GM21390 (cell line): Measurements from ENCODE around the gene THADA.
"Not testable (repeated sequence)": the region's sequence is repeated elsewhere in the genome, so short reads cannot be mapped to it uniquely, and the experiment has no call there.

Source experiments
- ATAC-seq: cut with Tn5 transposase; IDR thresholded peaks from one replicate; pipeline ENCODE4 v1.9.1; 2021; ENCODE audit not compliant: unreplicated experiment

THADA gene

GRCh38 chr2:43419876-43420275 lies 176.0 kb downstream of the THADA start:
- ATAC-seq: no peak

DNA sequence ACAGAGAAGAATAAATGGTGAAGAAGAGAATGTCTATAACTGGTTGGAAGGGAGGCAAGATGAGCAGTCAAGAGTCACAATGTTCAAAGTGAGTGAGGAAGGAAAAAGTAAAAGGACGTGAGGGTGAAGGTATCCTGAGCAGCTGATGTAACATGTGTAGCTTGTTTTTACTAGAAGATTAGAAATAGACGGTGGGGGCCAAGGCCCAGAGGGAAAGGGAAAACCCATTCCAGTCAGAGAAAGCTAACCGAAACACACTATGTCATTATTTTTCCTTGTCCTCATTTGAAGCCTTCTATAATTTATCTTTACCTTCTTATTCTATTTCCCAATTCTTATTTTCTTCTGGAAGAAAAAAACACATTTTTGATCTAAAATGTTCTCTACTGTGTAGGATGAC lies 176.6 kb downstream of the THADA start:
- ATAC-seq: no peak

- ATAC-seq: no peak
Measured at GRCh38 chr2:43418680-43419079, 177.2 kb downstream of the THADA start.

GRCh38 chr2:43417300-43417699 lies 178.5 kb downstream of the THADA start:
- ATAC-seq: no peak

GRCh38 chr2:43415592-43415991 lies 180.2 kb downstream of the THADA start:
- ATAC-seq: no peak

DNA sequence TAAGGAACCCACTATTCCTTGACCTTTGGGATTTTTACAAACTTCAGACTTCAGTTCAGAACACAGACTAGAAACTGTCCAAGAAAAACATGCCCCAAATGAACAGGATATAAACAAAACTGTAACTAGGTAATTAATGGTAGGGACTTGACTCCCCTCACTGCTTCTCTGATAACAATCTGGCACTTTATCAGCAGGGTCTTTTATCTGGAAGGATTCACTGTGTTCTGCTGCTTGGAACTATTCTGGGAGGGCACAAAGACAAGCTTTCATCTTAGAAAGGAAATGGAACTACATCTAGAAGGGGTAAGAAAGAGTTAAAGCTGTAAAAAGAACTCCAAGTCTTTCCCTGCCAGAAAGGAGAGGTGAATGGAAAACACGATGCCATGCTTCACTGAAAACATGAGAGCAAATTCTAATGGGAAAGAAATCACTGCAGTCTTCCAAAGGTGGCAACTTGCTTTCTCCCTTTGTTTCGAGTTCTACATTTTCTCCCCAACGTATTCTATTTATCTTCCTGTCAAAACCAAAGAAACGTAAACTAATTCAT lies 181.2 kb downstream of the THADA start:
- ATAC-seq: no peak

- ATAC-seq: no peak
Measured at GRCh38 chr2:43414033-43414432, 181.8 kb downstream of the THADA start.

- ATAC-seq: no peak
Measured at GRCh38 chr2:43412114-43412753, 183.6 kb downstream of the THADA start.

DNA sequence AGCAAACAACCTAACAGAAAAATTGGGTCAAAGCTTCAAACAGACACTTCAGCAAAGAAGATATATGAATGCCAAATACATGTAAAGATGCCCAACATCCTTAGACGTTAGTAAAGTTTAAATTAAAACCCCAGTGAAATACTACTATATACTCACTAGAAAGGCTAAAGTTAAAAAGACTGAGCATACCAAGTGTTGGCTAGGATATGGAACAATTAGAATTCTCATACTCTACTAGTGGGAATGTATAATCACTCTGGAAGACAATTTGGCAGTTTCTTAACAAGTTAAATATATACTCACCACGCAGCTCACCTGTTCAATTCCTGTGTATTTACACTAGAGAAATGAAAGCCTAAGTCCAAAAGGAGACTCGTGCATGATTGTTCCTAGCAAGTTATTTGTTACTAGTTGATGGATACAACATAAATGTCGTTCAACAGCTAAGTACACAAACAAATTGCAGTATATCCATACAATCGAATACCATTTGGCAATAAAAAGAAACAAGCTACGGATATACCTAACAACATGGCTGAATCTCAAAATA lies 185.7 kb downstream of the THADA start:
- no peak for ATAC-seq

DNA sequence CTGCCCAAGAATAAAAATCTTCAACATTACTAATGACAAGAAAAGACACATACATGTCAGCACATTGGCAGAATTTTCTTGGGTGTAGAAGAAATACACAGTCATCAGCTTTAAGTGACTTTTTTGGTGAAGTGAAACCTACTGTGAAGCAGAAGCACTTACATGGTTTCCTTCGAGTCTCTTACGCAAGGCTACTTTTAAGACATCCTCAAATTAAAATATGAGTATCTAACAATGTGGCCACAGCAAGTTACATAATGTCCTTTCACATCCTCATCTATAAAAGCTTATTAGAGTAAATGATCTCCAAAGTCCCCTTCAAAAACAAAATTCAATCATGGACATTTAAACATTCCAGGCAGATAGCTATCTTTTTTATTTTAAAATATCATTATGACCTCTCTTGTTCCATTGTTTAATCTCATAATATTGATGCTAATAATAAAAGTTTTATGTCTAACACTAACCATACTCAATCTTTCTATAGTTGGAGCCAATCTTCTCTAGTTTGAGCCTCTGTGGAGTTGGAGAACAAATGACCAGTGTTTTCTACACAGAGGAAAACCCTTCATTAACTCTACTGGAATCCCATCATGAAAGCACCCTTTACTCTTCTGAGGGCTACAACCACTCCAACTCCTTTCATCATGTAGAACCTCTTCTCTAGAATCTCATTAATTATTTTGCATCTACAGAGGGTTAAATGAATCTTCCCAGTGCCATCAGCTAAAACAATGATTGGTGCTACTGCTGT lies 187.3 kb downstream of the THADA start:
- ATAC-seq: peak; percentile 71

GRCh38 chr2:43407935-43408334 lies 187.9 kb downstream of the THADA start:
- ATAC-seq: peak; percentile 66

GRCh38 chr2:43406651-43407279 lies 189.1 kb downstream of the THADA start:
- no peak for ATAC-seq

DNA sequence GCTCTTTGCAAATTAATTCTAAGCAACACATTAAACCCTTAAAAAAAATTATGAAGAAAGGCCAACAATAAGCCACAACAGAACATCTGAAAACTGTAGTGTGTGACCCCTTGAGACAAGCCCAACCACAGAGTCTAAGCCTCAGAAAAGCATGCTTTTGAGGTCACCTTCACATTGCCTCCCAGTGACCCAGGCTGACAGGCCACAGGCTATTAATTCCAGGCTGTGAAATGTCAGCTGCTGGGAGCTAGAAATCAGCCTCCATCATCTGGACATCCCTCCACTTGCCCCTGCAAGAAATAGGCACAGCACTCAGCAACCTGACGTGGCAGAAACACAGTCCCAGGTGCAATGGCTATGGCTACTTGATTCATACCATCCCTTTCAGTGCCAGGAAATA lies 190.0 kb downstream of the THADA start:
- ATAC-seq: no peak

DNA sequence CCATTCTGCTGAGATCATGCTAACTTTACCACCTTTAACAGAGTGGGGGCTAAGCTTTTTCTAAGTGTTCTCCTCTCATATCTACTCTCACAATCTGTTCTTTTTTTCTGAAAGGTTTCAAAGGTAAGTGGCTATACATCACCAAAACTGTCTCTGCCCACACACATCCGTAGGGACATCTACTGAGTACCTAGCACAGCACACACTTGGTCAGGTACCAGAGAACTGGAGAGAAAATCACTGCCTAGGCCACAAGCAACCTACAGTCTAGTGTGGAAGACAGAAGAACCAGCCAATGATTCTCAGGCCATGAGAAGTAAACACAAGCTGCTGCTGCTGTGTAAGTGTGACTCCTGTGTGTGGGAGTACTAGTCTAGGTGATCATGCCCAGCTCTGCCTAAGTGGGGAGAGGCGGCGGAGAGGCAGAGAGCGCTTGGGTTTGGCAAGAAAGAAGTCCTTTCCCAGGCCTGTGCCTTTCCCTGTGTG lies 193.3 kb downstream of the THADA start:
- peak; percentile 58 for ATAC-seq

DNA sequence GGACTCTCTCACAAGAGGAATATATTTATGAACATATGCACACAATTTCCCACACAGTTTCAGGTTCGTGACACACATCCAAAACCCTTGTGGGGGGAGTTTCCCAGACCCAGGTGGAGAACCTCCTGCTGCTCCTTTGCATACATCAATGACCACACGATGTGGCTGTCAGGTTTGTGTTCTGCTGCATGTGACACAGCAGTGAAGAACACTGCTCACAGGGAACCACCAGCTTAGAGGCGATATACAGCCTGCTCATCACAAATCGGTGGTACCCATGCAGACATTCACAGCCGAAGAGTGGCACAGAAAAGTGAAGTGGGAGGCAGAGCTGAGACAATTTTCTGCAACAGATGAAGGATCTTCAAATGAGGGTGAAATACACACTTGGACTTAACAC lies 193.8 kb downstream of the THADA start:
- peak; percentile 77 for ATAC-seq

DNA sequence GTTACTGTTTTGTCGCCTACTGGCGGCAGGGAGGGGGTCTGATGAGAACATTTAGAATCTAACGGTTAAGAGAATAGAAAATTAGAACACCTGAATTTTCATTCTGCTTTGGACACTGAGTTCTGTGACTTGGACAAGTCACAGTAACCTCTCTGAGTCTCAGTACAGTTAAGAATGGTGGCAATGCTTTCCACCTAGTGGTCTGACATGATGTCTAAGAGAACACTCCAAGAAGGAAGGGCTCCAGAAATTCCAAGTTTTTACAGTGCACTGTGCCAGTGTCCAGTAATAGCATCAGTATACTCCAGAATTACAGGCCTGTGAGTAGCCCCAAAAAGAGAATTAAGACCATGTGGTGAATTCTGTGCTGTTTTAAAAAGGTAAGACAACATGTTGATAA lies 195.3 kb downstream of the THADA start:
- ATAC-seq: no peak

- no peak for ATAC-seq
Measured at GRCh38 chr2:43399515-43400264, 196.1 kb downstream of the THADA start.

DNA sequence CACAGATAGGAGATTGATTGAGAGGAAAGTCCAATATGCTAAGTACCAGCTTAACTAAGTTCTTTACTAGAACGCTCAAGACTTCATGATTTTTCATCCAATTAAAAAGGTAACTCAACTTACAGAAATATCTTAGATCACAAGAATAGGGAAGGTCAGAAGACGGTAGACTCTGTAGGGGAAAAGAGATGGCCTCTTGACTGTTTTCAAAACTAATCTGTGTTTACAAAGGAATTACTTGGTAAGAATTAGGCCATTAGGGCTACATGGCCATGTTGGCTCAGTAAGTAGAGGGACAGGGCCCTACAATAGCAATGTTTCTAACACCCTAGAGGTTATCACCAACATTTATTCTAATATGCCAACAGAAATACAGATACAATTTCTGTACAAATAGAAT lies 196.7 kb downstream of the THADA start:
- ATAC-seq: no peak

GRCh38 chr2:43397821-43398220 lies 198.0 kb downstream of the THADA start:
- ATAC-seq: no peak

GRCh38 chr2:43397411-43397810 lies 198.4 kb downstream of the THADA start:
- ATAC-seq: no peak

DNA sequence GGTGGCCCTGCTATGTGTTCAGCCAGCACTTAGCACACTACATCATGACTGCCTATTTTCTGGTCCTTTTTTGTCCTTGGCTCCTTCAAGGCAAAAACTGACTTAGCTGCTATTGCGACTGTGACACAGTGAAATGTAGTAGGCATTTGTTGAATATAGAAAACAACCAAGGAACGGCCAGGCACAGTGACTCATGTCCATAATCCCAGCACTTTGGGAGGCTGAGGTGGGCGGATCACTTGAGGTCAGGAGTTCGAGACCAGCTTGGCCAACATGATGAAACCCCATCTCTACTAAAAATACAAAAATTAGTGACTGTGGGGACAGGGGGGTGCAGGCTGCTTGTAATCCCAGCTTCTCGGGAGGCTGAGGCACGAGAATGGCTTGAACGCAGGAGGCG lies 199.5 kb downstream of the THADA start:
- not testable (repeated sequence) for ATAC-seq
